C4-2B (cell line): ENCODE measurements around the gene DCAF5.

Experiments used
- ZFX ChIP-seq: fragments of 450-650 bp; IDR thresholded peaks from 2 replicates; pipeline ENCODE4 v1.6.1; 2017
- TF ChIP-seq, protein P1 (sequence below): fragments of 450-650 bp; conservative IDR thresholded peaks from 2 replicates; pipeline ENCODE4 v1.5.1; 2017; ENCODE audit warnings: mild to moderate bottlenecking

GRCh38 chr14:69117020-69117767 is 35.7 kb downstream of the DCAF5 start:
- TF ChIP-seq, protein P1, sequence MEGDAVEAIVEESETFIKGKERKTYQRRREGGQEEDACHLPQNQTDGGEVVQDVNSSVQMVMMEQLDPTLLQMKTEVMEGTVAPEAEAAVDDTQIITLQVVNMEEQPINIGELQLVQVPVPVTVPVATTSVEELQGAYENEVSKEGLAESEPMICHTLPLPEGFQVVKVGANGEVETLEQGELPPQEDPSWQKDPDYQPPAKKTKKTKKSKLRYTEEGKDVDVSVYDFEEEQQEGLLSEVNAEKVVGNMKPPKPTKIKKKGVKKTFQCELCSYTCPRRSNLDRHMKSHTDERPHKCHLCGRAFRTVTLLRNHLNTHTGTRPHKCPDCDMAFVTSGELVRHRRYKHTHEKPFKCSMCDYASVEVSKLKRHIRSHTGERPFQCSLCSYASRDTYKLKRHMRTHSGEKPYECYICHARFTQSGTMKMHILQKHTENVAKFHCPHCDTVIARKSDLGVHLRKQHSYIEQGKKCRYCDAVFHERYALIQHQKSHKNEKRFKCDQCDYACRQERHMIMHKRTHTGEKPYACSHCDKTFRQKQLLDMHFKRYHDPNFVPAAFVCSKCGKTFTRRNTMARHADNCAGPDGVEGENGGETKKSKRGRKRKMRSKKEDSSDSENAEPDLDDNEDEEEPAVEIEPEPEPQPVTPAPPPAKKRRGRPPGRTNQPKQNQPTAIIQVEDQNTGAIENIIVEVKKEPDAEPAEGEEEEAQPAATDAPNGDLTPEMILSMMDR: no peak
- no peak for TF ChIP-seq ZFX
